ENCODE measurements around the gene HOXD1.

The HOXD1 gene

GRCh38 chr2:176178757-176179295 is 9.6 kb upstream of the HOXD1 start:
- DNase-seq (ENCODE audit: low read depth in 3 of 3, low spot score in 1 of 3), result no peak

GRCh38 chr2:176181551-176181950 is 6.9 kb upstream of the HOXD1 start:
- no peak for DNase-seq (ENCODE audit: low read depth in 3 of 3, low spot score in 1 of 3)

GRCh38 chr2:176182671-176183070 is 5.8 kb upstream of the HOXD1 start:
- no peak for DNase-seq (ENCODE audit: low read depth in 3 of 3, low spot score in 1 of 3)

GRCh38 chr2:176184749-176185148 is 3.7 kb upstream of the HOXD1 start:
- no peak for DNase-seq (ENCODE audit: low read depth in 3 of 3, low spot score in 1 of 3)

- DNase-seq (ENCODE audit: low read depth in 3 of 3, low spot score in 1 of 3), result no peak
Observed at GRCh38 chr2:176186024-176186423, 2.4 kb upstream of the HOXD1 start.

GRCh38 chr2:176187200-176187898 is 1.1 kb upstream of the HOXD1 start:
- no peak for DNase-seq (ENCODE audit: low read depth in 3 of 3, low spot score in 1 of 3)

GRCh38 chr2:176188774-176189680 is 559 bp downstream of the HOXD1 start:
- no peak for DNase-seq (ENCODE audit: low read depth in 3 of 3, low spot score in 1 of 3)

GRCh38 chr2:176189681-176190641 is 1.5 kb downstream of the HOXD1 start:
- no peak for DNase-seq (ENCODE audit: low read depth in 3 of 3, low spot score in 1 of 3)

- no peak for DNase-seq (ENCODE audit: low read depth in 3 of 3, low spot score in 1 of 3)
Observed at GRCh38 chr2:176192351-176192750, 3.9 kb downstream of the HOXD1 start.

- DNase-seq (ENCODE audit: low read depth in 3 of 3, low spot score in 1 of 3), result no peak
Observed at GRCh38 chr2:176193048-176193447, 4.6 kb downstream of the HOXD1 start.

GRCh38 chr2:176199902-176200301 is 11.4 kb downstream of the HOXD1 start:
- DNase-seq (ENCODE audit: low read depth in 3 of 3, low spot score in 1 of 3), result no peak

- no peak for DNase-seq (ENCODE audit: low read depth in 3 of 3, low spot score in 1 of 3)
Observed at GRCh38 chr2:176200971-176201370, 12.5 kb downstream of the HOXD1 start.

- no peak for DNase-seq (ENCODE audit: low read depth in 3 of 3, low spot score in 1 of 3)
Observed at GRCh38 chr2:176202491-176202890, 14.0 kb downstream of the HOXD1 start.

- no peak for DNase-seq (ENCODE audit: low read depth in 3 of 3, low spot score in 1 of 3)
Observed at GRCh38 chr2:176205126-176205525, 16.7 kb downstream of the HOXD1 start.

GRCh38 chr2:176206136-176206535 is 17.7 kb downstream of the HOXD1 start:
- DNase-seq (ENCODE audit: low read depth in 3 of 3, low spot score in 1 of 3), result no peak

GRCh38 chr2:176206682-176207081 is 18.2 kb downstream of the HOXD1 start:
- no peak for DNase-seq (ENCODE audit: low read depth in 3 of 3, low spot score in 1 of 3)

- no peak for DNase-seq (ENCODE audit: low read depth in 3 of 3, low spot score in 1 of 3)
Observed at GRCh38 chr2:176211110-176211509, 22.6 kb downstream of the HOXD1 start.

GRCh38 chr2:176212276-176212675 is 23.8 kb downstream of the HOXD1 start:
- DNase-seq (ENCODE audit: low read depth in 3 of 3, low spot score in 1 of 3), result no peak

GRCh38 chr2:176213406-176213805 is 24.9 kb downstream of the HOXD1 start:
- DNase-seq (ENCODE audit: low read depth in 3 of 3, low spot score in 1 of 3), result no peak

- no peak for DNase-seq (ENCODE audit: low read depth in 3 of 3, low spot score in 1 of 3)
Observed at GRCh38 chr2:176227874-176228273, 39.4 kb downstream of the HOXD1 start.

- DNase-seq (ENCODE audit: low read depth in 3 of 3, low spot score in 1 of 3), result no peak
Observed at GRCh38 chr2:176234156-176234555, 45.7 kb downstream of the HOXD1 start.

All from stimulated activated CD4-positive, alpha-beta T cell treated with anti-CD3 and anti-CD28 coated beads, TNF-alpha, amount 100 ng/mL, for 1 hour (primary cell).